CD4-positive, alpha-beta memory T cell (primary cell): ENCODE results near the gene CLTRN. TPM values are rescaled to one million over a fixed set of nuclear protein-coding genes. Genes with fewer than 3 reads are reported as not detected.
A peak's percentile ranks its signal among the peaks of the same experiment; 100 is the strongest.
"Not testable (repeated sequence)": the region's sequence is repeated elsewhere in the genome, so short reads cannot be mapped to it uniquely, and the experiment has no call there.

Experiments used
- CTCF ChIA-PET: fragments of 350-600 bp; sonication (Branson Sonifier 250); formaldehyde crosslinking; loops from one replicate; lab custom pipeline; 2021; ENCODE audit warnings: inconsistent platforms; ENCODE audit not compliant: partially characterized antibody; lab: Charles Lee
- POLR2A ChIA-PET: fragments of 350-600 bp; sonication (Branson Sonifier 250); formaldehyde crosslinking; loops from one replicate; lab custom pipeline; 2021; ENCODE audit not compliant: partially characterized antibody; lab: Charles Lee
- DNase-seq, 5 donors: peaks; one replicate each; pipeline versions ENCODE4 v3.0.0 to v3.0.0-alpha.2; 2020 to 2022; ENCODE audit warnings: mixed read lengths in 1 of 5
- H3K27ac ChIP-seq: one replicate; pipeline ENCODE4 v1.7.0; 2013; ENCODE audit warnings: low read depth, low read length
- H3K27me3 ChIP-seq: 2 replicates; pipeline ENCODE4 v1.7.0; 2013; ENCODE audit warnings: mild to moderate bottlenecking, low read length, moderate library complexity; ENCODE audit not compliant: insufficient read depth
- H3K36me3 ChIP-seq: 2 replicates; pipeline ENCODE4 v1.7.0; 2013; ENCODE audit warnings: mild to moderate bottlenecking, low read length, moderate library complexity; ENCODE audit not compliant: insufficient read depth
- H3K4me1 ChIP-seq: 2 replicates; pipeline ENCODE4 v1.7.0; 2013; ENCODE audit warnings: mild to moderate bottlenecking, low read length, moderate library complexity; ENCODE audit not compliant: insufficient read depth
- H3K4me3 ChIP-seq, 2 donors: one replicate each; pipeline ENCODE4 v1.7.0; 2013; ENCODE audit warnings: low read length in 2 of 2, mild to moderate bottlenecking in 1 of 2
- H3K9me3 ChIP-seq, 2 donors: one replicate each; pipeline ENCODE4 v1.7.0; 2013; ENCODE audit warnings: low read length in 2 of 2, control low read depth in 1 of 2; ENCODE audit not compliant: control insufficient read depth in 1 of 2
- H3K27ac Mint-ChIP-seq, 7 donors: one replicate each; pipeline ENCODE4 v1.8.0; 2020 to 2021; ENCODE audit warnings: mixed read lengths in 7 of 7, mild to moderate bottlenecking in 6 of 7, inconsistent platforms in 3 of 7, moderate library complexity in 3 of 7
- H3K27me3 Mint-ChIP-seq, 2 donors: one replicate each; pipeline ENCODE4 v1.8.0; 2020 to 2021; ENCODE audit warnings: mixed read lengths in 2 of 2
- H3K36me3 Mint-ChIP-seq, 2 donors: one replicate each; pipeline ENCODE4 v1.8.0; 2020 to 2021; ENCODE audit warnings: mixed read lengths in 2 of 2, inconsistent platforms in 1 of 2, mild to moderate bottlenecking in 1 of 2
- H3K4me1 Mint-ChIP-seq, 4 donors: one replicate each; pipeline ENCODE4 v1.8.0; 2020 to 2021; ENCODE audit warnings: mixed read lengths in 4 of 4, mild to moderate bottlenecking in 1 of 4
- H3K4me3 Mint-ChIP-seq, 8 donors: one replicate each; pipeline ENCODE4 v1.8.0; 2020 to 2021; ENCODE audit warnings: mixed read lengths in 8 of 8, mild to moderate bottlenecking in 7 of 8, moderate library complexity in 6 of 8, inconsistent platforms in 3 of 8
- H3K9me3 Mint-ChIP-seq, 8 donors: one replicate each; pipeline ENCODE4 v1.8.0; 2020 to 2021; ENCODE audit warnings: mixed read lengths in 8 of 8, mild to moderate bottlenecking in 5 of 8, inconsistent platforms in 3 of 8, moderate library complexity in 1 of 8
- intact Hi-C: fragments of 100-400 bp; cut with micrococcal nuclease; formaldehyde crosslinking; loops from one replicate; pipeline ENCODE4 v1.15.1; 2023
- polyA plus RNA-seq, 2 donors: library from polyadenylated mRNA; unstranded; fragments of 300-500 nt; fragmentation: Illumina TruSeq; gene quantifications; one replicate each; pipeline ENCODE4 v1.2.3, GENCODE V29; 2021
- total RNA-seq, 2 experiments: library from RNA; stranded (reverse); gene quantifications; one replicate each; pipeline ENCODE4 v1.2.3, GENCODE V29; 2021

CLTRN gene, protein sequence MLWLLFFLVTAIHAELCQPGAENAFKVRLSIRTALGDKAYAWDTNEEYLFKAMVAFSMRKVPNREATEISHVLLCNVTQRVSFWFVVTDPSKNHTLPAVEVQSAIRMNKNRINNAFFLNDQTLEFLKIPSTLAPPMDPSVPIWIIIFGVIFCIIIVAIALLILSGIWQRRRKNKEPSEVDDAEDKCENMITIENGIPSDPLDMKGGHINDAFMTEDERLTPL
- under 1 TPM in 1 of 2 experiments, not detected in 1; 0.33 TPM for total RNA-seq
- under 1 TPM in 1 of 2 donors, not detected in 1; 0.97 TPM for polyA plus RNA-seq

- POLR2A ChIA-PET: no interaction called here
- Mint-ChIP-seq H3K36me3 (no peaks in the 10 kb centered on the region), H3K4me1 (no peaks in the 10 kb centered on the region), H3K4me3 (no peak within 1 kb of the TSS), H3K27ac (no peak within 1 kb of the TSS), H3K9me3 (no peaks in the 10 kb centered on the region), H3K27me3 (peaks cover 12 to 17% of the 10 kb centered on the region in 2 donors)
- Histone ChIP-seq H3K27ac (no peak within 1 kb of the TSS), H3K36me3 (no peaks in the 10 kb centered on the region), H3K9me3 (no peaks in the 10 kb centered on the region), H3K4me3 (no peak within 1 kb of the TSS), H3K4me1 (no peaks in the 10 kb centered on the region), H3K27me3 (no peaks in the 10 kb centered on the region)
- CTCF ChIA-PET: no interaction called here
- no peak for DNase-seq
- intact Hi-C loops: no loop called here
Measured at GRCh38 chrX:15664487-15665444, at the start of gene CLTRN. TSS of gene CLTRN (minus strand) at chrX:15664805. CDS start at chrX:15664775, 30 bp downstream.

DNA sequence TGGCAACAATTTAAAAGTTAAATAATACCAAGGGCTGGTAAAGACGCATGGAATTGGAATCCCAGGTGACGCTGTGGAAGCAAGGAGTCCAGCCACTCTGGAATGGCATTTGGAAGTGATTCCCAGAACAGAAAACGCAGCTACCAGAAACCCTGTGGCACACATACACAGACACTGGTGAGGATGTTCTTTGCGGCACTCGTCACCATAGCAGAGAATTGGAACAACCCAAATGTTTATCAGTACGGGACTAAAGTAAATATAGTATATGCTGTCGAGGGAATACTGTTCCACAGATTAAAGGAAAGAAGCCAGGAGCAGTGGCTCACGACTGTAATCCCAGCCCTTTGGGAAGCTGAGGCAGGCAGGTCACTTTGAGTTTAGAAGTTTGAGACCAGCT is 39.7 kb upstream of the CLTRN start:
- H3K4me1 ChIP-seq, H3K4me3 Mint-ChIP-seq, H3K4me1 Mint-ChIP-seq, H3K27ac ChIP-seq, H3K9me3 Mint-ChIP-seq, intact Hi-C loops, POLR2A ChIA-PET, H3K4me3 ChIP-seq, H3K9me3 ChIP-seq, H3K27ac Mint-ChIP-seq, H3K27me3 Mint-ChIP-seq, DNase-seq, H3K36me3 ChIP-seq, H3K27me3 ChIP-seq: not testable (repeated sequence)
- CTCF ChIA-PET: interaction anchor here (0.7 to 1.9 kb wide), 2 partner anchors 9 to 19 kb away, joined by 3 to 7 read pairs; no protein-coding TSS in a partner anchor
- peaks cover 7 to 17% of the 10 kb centered on the region in 2 donors for H3K36me3 Mint-ChIP-seq

DNA sequence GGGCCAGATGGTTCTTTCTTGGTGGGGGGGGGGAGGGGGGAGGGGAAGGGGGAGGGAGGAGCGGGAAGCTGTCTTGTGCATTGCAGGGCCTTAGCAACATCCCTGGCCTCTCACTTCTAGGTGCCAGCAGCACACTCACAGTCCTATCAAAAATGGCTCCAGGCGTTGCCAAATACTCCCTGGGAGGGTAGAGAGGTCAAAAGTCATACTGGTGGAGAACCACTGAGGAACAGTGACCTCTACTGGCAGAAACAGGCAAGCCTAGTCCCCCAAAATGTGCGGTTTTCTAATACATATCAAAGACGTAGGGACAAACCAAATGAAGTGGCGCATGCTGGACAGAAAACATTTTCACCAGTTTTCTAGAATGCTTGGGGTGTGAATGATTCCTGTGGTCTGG is 39.2 kb upstream of the CLTRN start:
- H3K27me3 ChIP-seq, POLR2A ChIA-PET, H3K4me1 Mint-ChIP-seq, DNase-seq, H3K9me3 ChIP-seq, H3K36me3 ChIP-seq, H3K27me3 Mint-ChIP-seq, H3K4me3 Mint-ChIP-seq, intact Hi-C loops, H3K4me3 ChIP-seq, H3K27ac ChIP-seq, CTCF ChIA-PET, H3K4me1 ChIP-seq, H3K9me3 Mint-ChIP-seq, H3K27ac Mint-ChIP-seq: not testable (repeated sequence)
- H3K36me3 Mint-ChIP-seq: peaks cover 7 to 17% of the 10 kb centered on the region in 2 donors

DNA sequence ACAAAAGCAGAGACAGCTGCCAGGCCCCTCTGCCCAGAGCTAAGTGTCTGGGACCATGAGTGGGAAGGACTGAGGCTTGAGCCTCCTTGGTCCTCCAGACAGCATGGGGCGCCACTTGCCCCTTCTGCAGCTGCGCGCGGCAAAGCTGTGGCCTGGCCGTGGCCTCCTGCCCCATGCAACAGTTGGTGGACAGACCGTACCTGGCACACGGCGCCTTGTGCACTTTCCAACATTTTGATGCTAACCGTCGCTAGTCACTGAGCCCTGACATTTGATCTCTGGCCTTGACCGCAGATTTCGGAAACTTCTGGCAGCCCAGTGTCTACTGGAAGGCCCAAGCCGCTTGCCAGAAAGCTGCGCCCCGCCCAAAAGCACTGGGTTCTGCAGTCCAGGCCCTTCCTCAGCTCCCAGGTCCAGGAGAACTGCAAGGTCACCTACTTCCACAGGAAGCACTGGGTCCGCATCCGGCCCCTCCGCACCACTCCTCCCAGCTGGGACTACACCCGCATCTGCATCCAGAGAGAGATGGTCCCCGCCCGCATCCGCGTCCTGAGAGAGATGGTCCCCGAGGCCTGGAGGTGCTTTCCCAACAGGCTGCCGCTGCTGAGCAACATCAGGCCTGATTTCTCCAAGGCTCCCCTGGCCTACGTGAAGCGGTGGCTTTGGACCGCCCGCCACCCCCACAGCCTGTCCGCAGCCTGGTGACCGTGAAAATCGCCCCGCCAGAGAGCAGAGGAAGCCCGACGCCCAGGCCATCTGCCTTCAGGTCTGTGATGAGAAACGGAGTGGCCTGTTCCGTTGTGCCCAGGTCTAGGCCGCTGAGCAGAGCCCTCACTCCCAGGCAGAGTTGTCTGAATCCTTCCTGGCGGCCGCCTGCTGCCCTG is 38.1 kb upstream of the CLTRN start:
- Histone ChIP-seq H3K4me1 (no peaks in the 10 kb centered on the region), H3K4me3 (no peak overlapping the region), H3K27me3 (no peaks in the 10 kb centered on the region), H3K27ac (no peak overlapping the region), H3K9me3 (no peaks in the 10 kb centered on the region), H3K36me3 (no peaks in the 10 kb centered on the region)
- H3K4me1 Mint-ChIP-seq: peaks cover 0 to 4% (median 2%) of the 10 kb centered on the region in 4 donors
- POLR2A ChIA-PET: no interaction called here
- CTCF ChIA-PET: no interaction called here
- H3K27me3 Mint-ChIP-seq: no peaks in the 10 kb centered on the region
- DNase-seq: no peak
- H3K4me3 Mint-ChIP-seq: no peak overlapping the region
- no peaks in the 10 kb centered on the region for H3K9me3 Mint-ChIP-seq
- intact Hi-C loops: no loop called here
- no peak overlapping the region for H3K27ac Mint-ChIP-seq
- peaks cover 7 to 14% of the 10 kb centered on the region in 2 donors for H3K36me3 Mint-ChIP-seq

- Mint-ChIP-seq H3K27ac (no peak overlapping the region), H3K4me1 (peaks cover 6 to 11% (median 6%) of the 10 kb centered on the region in 4 donors), H3K4me3 (no peak overlapping the region), H3K9me3 (no peaks in the 10 kb centered on the region), H3K36me3 (peaks cover 35 to 47% of the 10 kb centered on the region in 2 donors), H3K27me3 (no peaks in the 10 kb centered on the region)
- intact Hi-C loops: no loop called here
- POLR2A ChIA-PET: no interaction called here
- Histone ChIP-seq H3K9me3 (no peaks in the 10 kb centered on the region), H3K36me3 (no peaks in the 10 kb centered on the region), H3K4me1 (no peaks in the 10 kb centered on the region), H3K27me3 (no peaks in the 10 kb centered on the region), H3K27ac (no peak overlapping the region), H3K4me3 (no peak overlapping the region)
- no peak for DNase-seq
- CTCF ChIA-PET: no interaction called here
Measured at GRCh38 chrX:15696516-15696915, 31.9 kb upstream of the CLTRN start.

DNA sequence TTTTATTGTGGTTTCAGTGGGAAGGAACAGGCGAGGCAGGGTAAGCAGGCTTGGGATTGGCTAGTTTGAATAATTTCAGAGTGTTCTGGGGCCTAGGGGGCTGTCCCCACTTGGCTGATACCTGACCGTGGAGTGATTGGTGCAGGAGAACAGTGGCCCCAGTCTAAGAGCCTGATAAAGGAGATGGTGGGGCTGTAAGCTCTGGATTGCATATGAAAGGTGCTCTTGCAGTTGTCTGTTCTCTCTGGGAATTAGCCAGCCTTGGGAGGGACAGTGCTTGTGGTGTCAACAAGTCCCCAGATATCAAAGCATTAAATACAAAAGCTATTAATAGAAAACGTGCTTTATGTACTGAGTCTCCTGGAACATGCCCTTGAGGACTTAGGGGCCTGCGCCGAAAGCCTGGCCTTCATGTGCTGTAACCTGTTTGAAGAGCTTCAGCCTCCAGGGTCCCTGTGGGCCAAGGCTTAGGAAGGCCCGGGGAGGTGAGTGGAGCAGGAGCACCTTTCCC is 30.4 kb upstream of the CLTRN start:
- H3K27me3 ChIP-seq: no peaks in the 10 kb centered on the region
- no peak for DNase-seq
- H3K27me3 Mint-ChIP-seq: no peaks in the 10 kb centered on the region
- no peaks in the 10 kb centered on the region for H3K9me3 ChIP-seq
- no peaks in the 10 kb centered on the region for H3K36me3 ChIP-seq
- no peak overlapping the region for H3K4me3 ChIP-seq
- H3K4me1 Mint-ChIP-seq: peaks cover 4 to 16% (median 9%) of the 10 kb centered on the region in 4 donors
- peaks cover 38 to 54% of the 10 kb centered on the region in 2 donors for H3K36me3 Mint-ChIP-seq
- no peak overlapping the region for H3K27ac ChIP-seq
- CTCF ChIA-PET: interaction anchor here (0.8 to 2.0 kb wide), 2 partner anchors 10 to 44 kb away, joined by 3 to 7 read pairs; no protein-coding TSS in a partner anchor
- intact Hi-C loops: no loop called here
- H3K4me3 Mint-ChIP-seq: peak overlapping the region in 1 of 8 donors; percentile 14
- H3K9me3 Mint-ChIP-seq: no peaks in the 10 kb centered on the region
- peak overlapping the region in 3 of 7 donors; percentile 17 to 64 (median 29) for H3K27ac Mint-ChIP-seq
- POLR2A ChIA-PET: interaction anchor here (1.0 kb wide), 1 partner anchor 56 kb away, joined by 3 read pairs; no protein-coding TSS in a partner anchor
- H3K4me1 ChIP-seq: no peaks in the 10 kb centered on the region
